Body of pancreas (tissue), 4 donors: ENCODE data around the gene KLHL4. TPM values are rescaled to one million over a fixed set of nuclear protein-coding genes. Genes with fewer than 3 reads are reported as not detected.
"Not testable (repeated sequence)": the region's sequence is repeated elsewhere in the genome, so short reads cannot be mapped to it uniquely, and the experiment has no call there.

Source experiments
- ATAC-seq: fragments of 150-250 bp; one replicate; pipeline ENCODE4 v1.9.1; 2016
- DNase-seq, 4 donors: peaks; one replicate each; pipeline ENCODE4 v3.0.0-alpha.2; 2019
- H3K27ac ChIP-seq, 4 donors: fragments of 200-600 bp; sonication (generic); 1 replicate in 3 of 4; 2 replicates in 1 of 4; pipeline versions ENCODE4 v1.5.1 to v1.6.1; 2016 to 2019; ENCODE audit warnings: mild to moderate bottlenecking in 1 of 4, mixed read lengths in 1 of 4, moderate library complexity in 1 of 4
- H3K27me3 ChIP-seq, 2 donors: fragments of 200-600 bp; sonication (generic); one replicate each; pipeline ENCODE4 v1.6.0; 2016; ENCODE audit warnings: mild to moderate bottlenecking in 1 of 2
- H3K36me3 ChIP-seq, 2 donors: fragments of 200-600 bp; sonication (generic); replicated peaks in 1 of 2; 2 replicates each; pipeline ENCODE4 v1.5.1; 2016; ENCODE audit warnings: low read depth in 2 of 2; ENCODE audit not compliant: insufficient read depth in 1 of 2
- H3K4me1 ChIP-seq: fragments of 200-600 bp; sonication (generic); one replicate; pipeline ENCODE4 v1.6.0; 2016
- H3K4me3 ChIP-seq, 2 donors: fragments of 200-600 bp; sonication (generic); 1 replicate in 1 of 2; 2 replicates in 1 of 2; pipeline ENCODE4 v1.5.1; 2016 to 2019
- H3K9me3 ChIP-seq, 3 donors: fragments of 200-600 bp; sonication (generic); 1 replicate in 2 of 3; 2 replicates in 1 of 3; pipeline ENCODE4 v1.5.1; 2016
- CTCF ChIP-seq, 7 experiments: fragments of 450-650 bp in 4 of 7; fragments of 200-600 bp in 3 of 7; sonication (generic) in 3 of 7; IDR thresholded peaks; one replicate each; pipeline ENCODE4 v1.5.1; 2016 to 2019; ENCODE audit warnings: antibody characterized with exemption in 7 of 7
- POLR2A ChIP-seq, 3 donors: fragments of 450-650 bp; IDR thresholded peaks; one replicate each; pipeline ENCODE4 v1.6.1; 2016; ENCODE audit warnings: antibody characterized with exemption in 3 of 3, mild to moderate bottlenecking in 2 of 3
- WGBS, 2 donors: methylation state at CpG; one replicate each; pipeline ENCODE4 v1.1.5; 2017; 5-methylcytosine and 5-hydroxymethylcytosine counted together
- intact Hi-C: fragments of 100-400 bp; cut with DNase I; formaldehyde crosslinking; loops from one replicate; pipeline ENCODE4 v1.15.1; 2023
- total RNA-seq, 2 donors: library from RNA; depleted of rRNA; stranded (reverse); fragments of >200 nt; gene quantifications; one replicate each; pipeline ENCODE4 v1.1.0, GENCODE V29; 2016

Gene KLHL4
- total RNA-seq, 2 donors from 2014 or later, result 0.78 TPM; not detected in 1

- no peak for ATAC-seq
- Histone ChIP-seq H3K4me1 (no peaks in the 10 kb centered on the region), H3K4me3 (no peak overlapping the region), H3K36me3 (no peaks in the 10 kb centered on the region), H3K27me3 (no peaks in the 10 kb centered on the region), H3K27ac (no peak overlapping the region), H3K9me3 (no peaks in the 10 kb centered on the region)
- intact Hi-C loops, result loop anchor here (10.0 kb wide), 1 partner anchor 320 kb away; no protein-coding TSS in a partner anchor
- DNase-seq, result no peak
- TF ChIP-seq CTCF (IDR thresholded peaks at IDR 0.05), result peak in 6 of 7 experiments; percentile 23 to 59 (median 40)
- no peak for TF ChIP-seq POLR2A (IDR thresholded peaks at IDR 0.05)
- 6 to 8% methylated on average over 2 of the region's 2 CpGs for WGBS, 2 donors
These were observed 146.8 kb downstream of the KLHL4 start for GRCh38 chrX:87664381-87664780.

GRCh38 chrX:87679849-87680248 is 162.2 kb downstream of the KLHL4 start:
- ATAC-seq, result no peak
- H3K27me3 ChIP-seq, result no peaks in the 10 kb centered on the region
- 60 to 86% methylated on average over 1 of the region's 1 CpG for WGBS, 2 donors

GRCh38 chrX:87687703-87688102 is 170.1 kb downstream of the KLHL4 start:
- H3K4me3 ChIP-seq, result no peak overlapping the region
- no peaks in the 10 kb centered on the region for H3K27me3 ChIP-seq
- no peaks in the 10 kb centered on the region for H3K4me1 ChIP-seq
- no peak for DNase-seq
- no peak for TF ChIP-seq POLR2A (IDR thresholded peaks at IDR 0.05)
- TF ChIP-seq CTCF (IDR thresholded peaks at IDR 0.05), result no peak
- no peaks in the 10 kb centered on the region for H3K9me3 ChIP-seq
- ATAC-seq, result no peak
- WGBS, 2 donors, result 71 to 100% methylated on average over 1 of the region's 1 CpG
- intact Hi-C loops, result no loop called here
- no peak overlapping the region for H3K27ac ChIP-seq
- no peaks in the 10 kb centered on the region for H3K36me3 ChIP-seq

More at GRCh38 chrX:87679849-87680248, 162.2 kb downstream of the KLHL4 start:
- Histone ChIP-seq H3K27ac (no peak overlapping the region), H3K4me3 (no peak overlapping the region), H3K9me3 (no peaks in the 10 kb centered on the region), H3K4me1 (no peaks in the 10 kb centered on the region), H3K36me3 (no peaks in the 10 kb centered on the region)
- intact Hi-C loops, result no loop called here
- no peak for DNase-seq
- TF ChIP-seq CTCF (IDR thresholded peaks at IDR 0.05) (no peak), POLR2A (IDR thresholded peaks at IDR 0.05) (no peak)

GRCh38 chrX:87688113-87688748 is 170.6 kb downstream of the KLHL4 start:
- 78 to 79% methylated on average over 3 to 5 of the region's 5 CpGs for WGBS, 2 donors

GRCh38 chrX:87689218-87689617 is 171.6 kb downstream of the KLHL4 start:
- H3K36me3 ChIP-seq, H3K9me3 ChIP-seq, H3K4me3 ChIP-seq, DNase-seq, H3K27ac ChIP-seq, H3K27me3 ChIP-seq, ATAC-seq, intact Hi-C loops, H3K4me1 ChIP-seq: not testable (repeated sequence)
- WGBS, 2 donors, result 73 to 83% methylated on average over 6 to 7 of the region's 7 CpGs

More at GRCh38 chrX:87688113-87688748, 170.6 kb downstream of the KLHL4 start:
- intact Hi-C loops, H3K4me1 ChIP-seq, H3K27ac ChIP-seq, H3K36me3 ChIP-seq, H3K4me3 ChIP-seq, DNase-seq, H3K27me3 ChIP-seq, ATAC-seq, H3K9me3 ChIP-seq: not testable (repeated sequence)

GRCh38 chrX:87693204-87693603 is 175.6 kb downstream of the KLHL4 start:
- no peak overlapping the region for H3K4me3 ChIP-seq
- TF ChIP-seq CTCF (IDR thresholded peaks at IDR 0.05) (no peak), POLR2A (IDR thresholded peaks at IDR 0.05) (no peak)
- intact Hi-C loops, result no loop called here
- H3K27me3 ChIP-seq, result no peaks in the 10 kb centered on the region
- H3K9me3 ChIP-seq, result no peaks in the 10 kb centered on the region
- no peaks in the 10 kb centered on the region for H3K36me3 ChIP-seq
- no peak for DNase-seq
- no peak overlapping the region for H3K27ac ChIP-seq
- 57 to 91% methylated on average over 1 of the region's 1 CpG for WGBS, 2 donors
- no peak for ATAC-seq
- H3K4me1 ChIP-seq, result no peaks in the 10 kb centered on the region
